ENCODE measurements around the gene PARVB. TPM values are rescaled to one million over a fixed set of nuclear protein-coding genes. Genes with fewer than 3 reads are reported as not detected.
A peak's percentile ranks its signal among the peaks of the same experiment; 100 is the strongest.

PARVB gene
- total RNA-seq, 1 donor from 2014 or later = 4.4 TPM

DNA sequence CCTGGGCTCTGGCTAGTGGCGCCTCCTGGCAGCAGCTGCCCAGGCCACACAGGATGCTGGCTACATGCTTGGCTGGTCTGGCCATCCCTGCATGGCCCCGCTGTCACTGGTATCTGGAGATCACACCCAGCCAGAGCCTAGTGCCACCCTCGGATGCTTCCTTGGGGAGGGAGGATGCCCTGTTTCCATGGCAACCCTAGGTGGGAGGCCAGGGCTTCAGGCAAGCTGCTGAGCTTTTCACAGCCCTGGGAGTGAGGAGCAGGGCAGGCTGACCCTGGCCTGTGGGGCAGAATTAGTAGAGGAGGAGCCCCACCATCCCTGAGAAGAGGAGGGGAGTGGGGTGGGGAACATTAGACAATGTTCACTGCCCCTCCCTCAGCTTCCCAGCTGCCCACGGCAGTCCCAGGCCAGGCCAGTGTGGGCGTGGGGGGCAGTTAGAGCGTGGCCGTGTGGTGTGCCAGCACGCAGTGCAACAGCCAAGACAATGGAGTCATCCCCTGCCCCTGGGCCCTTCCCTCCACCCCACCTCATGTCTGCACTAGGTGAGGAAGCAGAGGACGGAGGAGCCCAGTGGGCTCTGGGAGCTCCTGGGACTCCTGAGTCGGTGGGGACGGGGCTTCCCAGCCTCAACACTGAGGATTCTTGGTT, 50.4 kb downstream of the PARVB start:
- Mint-ChIP-seq H3K4me3 (ENCODE audit: unreplicated experiment) (no peak overlapping the region), H3K9me3 (ENCODE audit: unreplicated experiment) (no peaks in the 10 kb centered on the region), H3K36me3 (ENCODE audit: unreplicated experiment) (no peaks in the 10 kb centered on the region), H3K4me1 (ENCODE audit: unreplicated experiment) (no peaks in the 10 kb centered on the region), H3K27ac (ENCODE audit: unreplicated experiment) (no peak overlapping the region), H3K27me3 (ENCODE audit: unreplicated experiment) (no peaks in the 10 kb centered on the region)
- no peak for DNase-seq (ENCODE audit: extremely low spot score, unreplicated experiment)
- TF ChIP-seq, protein P1, sequence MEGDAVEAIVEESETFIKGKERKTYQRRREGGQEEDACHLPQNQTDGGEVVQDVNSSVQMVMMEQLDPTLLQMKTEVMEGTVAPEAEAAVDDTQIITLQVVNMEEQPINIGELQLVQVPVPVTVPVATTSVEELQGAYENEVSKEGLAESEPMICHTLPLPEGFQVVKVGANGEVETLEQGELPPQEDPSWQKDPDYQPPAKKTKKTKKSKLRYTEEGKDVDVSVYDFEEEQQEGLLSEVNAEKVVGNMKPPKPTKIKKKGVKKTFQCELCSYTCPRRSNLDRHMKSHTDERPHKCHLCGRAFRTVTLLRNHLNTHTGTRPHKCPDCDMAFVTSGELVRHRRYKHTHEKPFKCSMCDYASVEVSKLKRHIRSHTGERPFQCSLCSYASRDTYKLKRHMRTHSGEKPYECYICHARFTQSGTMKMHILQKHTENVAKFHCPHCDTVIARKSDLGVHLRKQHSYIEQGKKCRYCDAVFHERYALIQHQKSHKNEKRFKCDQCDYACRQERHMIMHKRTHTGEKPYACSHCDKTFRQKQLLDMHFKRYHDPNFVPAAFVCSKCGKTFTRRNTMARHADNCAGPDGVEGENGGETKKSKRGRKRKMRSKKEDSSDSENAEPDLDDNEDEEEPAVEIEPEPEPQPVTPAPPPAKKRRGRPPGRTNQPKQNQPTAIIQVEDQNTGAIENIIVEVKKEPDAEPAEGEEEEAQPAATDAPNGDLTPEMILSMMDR (IDR thresholded peaks at IDR 0.05) = no peak

DNA sequence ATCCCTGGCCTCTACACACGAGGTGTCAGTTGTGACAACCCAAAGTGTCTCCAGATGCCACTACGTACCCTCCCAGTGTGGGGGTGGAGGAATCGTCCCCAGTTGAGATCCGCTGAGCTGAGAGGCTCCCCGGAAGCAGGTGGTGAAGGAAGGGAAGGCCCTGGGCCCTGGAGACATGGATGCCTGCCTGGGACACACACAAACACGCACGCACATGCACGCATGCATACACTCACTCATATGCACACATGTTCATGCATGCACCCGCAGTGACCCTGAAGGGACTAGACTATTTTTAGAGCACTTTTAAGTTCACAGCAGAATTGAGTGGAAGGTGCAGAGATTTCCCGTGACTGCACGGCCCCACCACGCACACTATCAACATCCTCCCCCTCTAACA, 50.9 kb downstream of the PARVB start:
- no peak for DNase-seq (ENCODE audit: extremely low spot score, unreplicated experiment)
- Mint-ChIP-seq H3K27me3 (ENCODE audit: unreplicated experiment) (no peaks in the 10 kb centered on the region), H3K27ac (ENCODE audit: unreplicated experiment) (no peak overlapping the region), H3K4me1 (ENCODE audit: unreplicated experiment) (no peaks in the 10 kb centered on the region), H3K9me3 (ENCODE audit: unreplicated experiment) (no peaks in the 10 kb centered on the region), H3K4me3 (ENCODE audit: unreplicated experiment) (no peak overlapping the region), H3K36me3 (ENCODE audit: unreplicated experiment) (no peaks in the 10 kb centered on the region)
- TF ChIP-seq, protein P1 (IDR thresholded peaks at IDR 0.05) = no peak

DNA sequence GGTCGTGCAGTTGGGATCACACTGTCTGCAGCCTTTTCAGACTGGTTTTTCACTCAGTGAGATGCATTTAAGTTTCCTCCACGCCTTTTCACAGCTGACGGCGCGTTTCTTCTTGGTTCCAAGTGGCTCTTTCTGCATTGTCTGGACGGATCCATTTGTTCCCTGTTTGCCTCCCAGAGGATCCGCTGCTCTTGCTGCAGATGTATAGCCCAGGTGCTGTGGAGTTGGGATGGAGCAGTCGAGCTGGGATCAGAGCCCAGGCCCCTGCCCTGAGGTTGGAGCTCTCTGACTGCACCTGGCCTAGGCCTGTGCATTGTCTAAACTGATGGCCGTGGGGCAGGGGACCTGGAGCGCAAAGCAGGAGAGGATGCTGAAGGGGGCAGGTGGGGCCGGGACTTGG, 51.6 kb downstream of the PARVB start:
- H3K4me3 Mint-ChIP-seq (ENCODE audit: unreplicated experiment) = no peak overlapping the region

DNA sequence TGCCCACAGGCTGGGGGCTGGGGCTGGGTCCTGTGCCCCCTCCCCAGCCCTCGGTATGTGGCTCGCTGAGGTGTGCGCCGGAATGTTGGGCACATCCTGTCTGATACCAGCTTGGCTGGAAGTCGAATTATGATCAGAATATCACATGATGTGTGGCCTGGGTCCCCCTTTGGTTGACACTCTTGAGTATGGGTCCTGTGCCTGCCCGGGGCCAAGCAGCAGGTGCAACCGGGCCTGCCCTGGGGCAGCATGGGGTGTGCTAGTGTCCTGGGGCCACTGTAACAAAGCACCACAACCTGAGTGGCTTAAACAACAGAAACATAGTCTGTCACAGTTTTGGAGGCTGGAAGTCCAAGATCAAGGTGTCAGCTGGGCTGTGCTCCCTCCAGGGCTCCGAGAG, 52.7 kb downstream of the PARVB start:
- H3K27me3 Mint-ChIP-seq (ENCODE audit: unreplicated experiment) = no peaks in the 10 kb centered on the region
- no peak for DNase-seq (ENCODE audit: extremely low spot score, unreplicated experiment)
- H3K36me3 Mint-ChIP-seq (ENCODE audit: unreplicated experiment) = no peaks in the 10 kb centered on the region
- H3K9me3 Mint-ChIP-seq (ENCODE audit: unreplicated experiment) = no peaks in the 10 kb centered on the region
- TF ChIP-seq, protein P1 (IDR thresholded peaks at IDR 0.05) = no peak
- no peaks in the 10 kb centered on the region for H3K4me1 Mint-ChIP-seq (ENCODE audit: unreplicated experiment)
- no peak overlapping the region for H3K4me3 Mint-ChIP-seq (ENCODE audit: unreplicated experiment)
- H3K27ac Mint-ChIP-seq (ENCODE audit: unreplicated experiment) = no peak overlapping the region

More for the DNA sequence above, 51.6 kb downstream of the PARVB start:
- TF ChIP-seq, protein P1 (IDR thresholded peaks at IDR 0.05) = no peak
- no peaks in the 10 kb centered on the region for H3K4me1 Mint-ChIP-seq (ENCODE audit: unreplicated experiment)
- no peaks in the 10 kb centered on the region for H3K27me3 Mint-ChIP-seq (ENCODE audit: unreplicated experiment)
- H3K9me3 Mint-ChIP-seq (ENCODE audit: unreplicated experiment) = no peaks in the 10 kb centered on the region
- DNase-seq (ENCODE audit: extremely low spot score, unreplicated experiment) = no peak
- H3K36me3 Mint-ChIP-seq (ENCODE audit: unreplicated experiment) = no peaks in the 10 kb centered on the region
- H3K27ac Mint-ChIP-seq (ENCODE audit: unreplicated experiment) = no peak overlapping the region

DNA sequence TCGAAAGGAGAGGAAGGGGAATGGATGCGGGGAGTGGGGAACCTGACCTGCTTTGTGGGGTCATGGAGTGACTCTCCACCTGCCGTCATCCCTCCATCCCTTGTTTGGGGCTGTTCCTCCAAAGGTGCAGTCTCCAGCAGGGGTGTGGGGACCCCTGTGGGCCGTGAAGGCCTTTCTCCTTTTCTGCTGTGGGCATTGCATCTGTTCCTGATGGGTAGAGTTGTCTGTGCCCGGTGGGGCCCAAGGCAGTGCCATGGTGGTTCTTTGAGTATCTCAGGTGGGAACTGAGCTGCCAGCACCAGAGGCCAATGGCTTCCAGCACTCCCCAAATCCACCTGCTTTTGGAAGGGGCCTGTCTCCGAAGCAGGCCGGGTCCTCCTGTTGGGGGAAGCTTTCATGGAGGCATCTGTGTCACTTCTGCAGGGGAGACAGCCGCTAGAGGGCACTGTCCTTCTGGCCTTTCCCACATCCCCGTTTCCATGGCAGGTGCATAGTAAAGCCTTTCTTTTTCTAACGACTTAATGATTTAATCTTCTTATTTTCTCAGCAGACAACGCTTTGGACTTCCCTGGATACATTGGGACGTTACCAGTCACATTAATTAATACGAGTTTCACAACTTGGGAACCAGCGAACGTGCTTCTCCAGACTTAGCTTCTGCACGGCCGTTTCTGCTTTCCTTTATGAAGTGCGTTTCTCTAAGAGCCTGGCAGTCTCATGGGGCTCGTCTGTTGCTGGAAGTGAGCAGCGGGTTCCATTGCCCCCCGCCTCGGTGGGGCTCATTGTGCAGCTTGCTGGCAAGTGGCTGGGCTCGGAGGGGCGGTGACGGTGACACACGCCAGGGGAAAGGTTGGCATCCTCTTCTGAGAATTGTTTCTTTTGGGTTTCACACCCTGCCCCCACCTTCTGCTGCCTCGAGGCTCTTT, 57.1 kb downstream of the PARVB start:
- peak; percentile 90 for DNase-seq (ENCODE audit: extremely low spot score, unreplicated experiment)

More for the DNA sequence above, 57.1 kb downstream of the PARVB start:
- no peaks in the 10 kb centered on the region for H3K4me1 Mint-ChIP-seq (ENCODE audit: unreplicated experiment)
- TF ChIP-seq, protein P1 (IDR thresholded peaks at IDR 0.05) = peak; percentile 94
- H3K27ac Mint-ChIP-seq (ENCODE audit: unreplicated experiment) = no peak overlapping the region
- H3K9me3 Mint-ChIP-seq (ENCODE audit: unreplicated experiment) = no peaks in the 10 kb centered on the region
- H3K36me3 Mint-ChIP-seq (ENCODE audit: unreplicated experiment) = no peaks in the 10 kb centered on the region
- H3K4me3 Mint-ChIP-seq (ENCODE audit: unreplicated experiment) = no peak overlapping the region
- no peaks in the 10 kb centered on the region for H3K27me3 Mint-ChIP-seq (ENCODE audit: unreplicated experiment)
